Activated gamma-delta T cell (primary cell): Measurements from ENCODE around the gene HAPLN2.
A peak's percentile ranks its signal among the peaks of the same experiment; 100 is the strongest.
"Not testable (repeated sequence)": the region's sequence is repeated elsewhere in the genome, so short reads cannot be mapped to it uniquely, and the experiment has no call there.

Source experiments
- DNase-seq: peaks from one replicate; lab custom pipeline; 2025; lab: John Stamatoyannopoulos, UW
- total RNA-seq, 2 donors: gene quantifications; one replicate each; lab custom pipeline; 2026; lab: John Stamatoyannopoulos, UW

HAPLN2 gene
- total RNA-seq = 0.04 to 0.20 reads per million in 2 donors

DNA sequence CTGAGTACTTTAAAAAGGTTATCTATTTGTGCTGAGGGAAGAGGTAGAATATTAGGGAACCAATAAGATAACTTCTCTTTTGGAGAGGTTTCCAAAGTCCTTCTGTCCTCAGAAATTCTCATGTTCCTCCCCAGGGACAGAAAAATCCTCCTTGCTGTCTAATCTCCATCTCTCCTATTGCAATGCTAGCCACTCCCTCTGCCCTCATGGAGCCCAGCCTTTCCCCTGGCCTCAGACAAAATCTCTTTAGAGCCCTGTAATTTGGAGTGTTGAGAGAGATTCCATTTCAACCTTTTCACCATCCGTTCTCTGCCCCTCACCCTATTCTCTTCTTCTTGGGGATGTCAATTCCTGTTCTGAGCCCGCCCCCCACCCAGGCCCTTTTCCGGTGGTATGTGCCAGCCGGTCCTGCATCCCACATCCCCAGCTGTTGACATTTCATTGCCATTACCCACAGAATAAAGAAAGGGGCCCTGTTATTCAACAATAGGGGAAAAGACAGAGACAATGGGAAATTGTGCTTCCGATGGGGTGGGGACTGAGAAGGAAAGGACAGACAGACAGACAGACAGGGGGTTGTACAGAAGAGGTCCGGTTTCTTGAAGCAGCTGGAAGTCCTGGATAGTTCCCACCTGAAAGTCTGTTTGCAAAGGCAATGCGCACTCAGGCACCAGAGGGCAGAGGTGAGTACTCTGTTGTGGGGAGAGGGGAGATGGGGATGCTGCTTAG is at the start of gene HAPLN2:
TSS of gene HAPLN2 (plus strand) at position 563 of the 729 bp plus-strand sequence. CDS start 4,076 bp downstream, outside the sequence.
- no peak for DNase-seq

DNA sequence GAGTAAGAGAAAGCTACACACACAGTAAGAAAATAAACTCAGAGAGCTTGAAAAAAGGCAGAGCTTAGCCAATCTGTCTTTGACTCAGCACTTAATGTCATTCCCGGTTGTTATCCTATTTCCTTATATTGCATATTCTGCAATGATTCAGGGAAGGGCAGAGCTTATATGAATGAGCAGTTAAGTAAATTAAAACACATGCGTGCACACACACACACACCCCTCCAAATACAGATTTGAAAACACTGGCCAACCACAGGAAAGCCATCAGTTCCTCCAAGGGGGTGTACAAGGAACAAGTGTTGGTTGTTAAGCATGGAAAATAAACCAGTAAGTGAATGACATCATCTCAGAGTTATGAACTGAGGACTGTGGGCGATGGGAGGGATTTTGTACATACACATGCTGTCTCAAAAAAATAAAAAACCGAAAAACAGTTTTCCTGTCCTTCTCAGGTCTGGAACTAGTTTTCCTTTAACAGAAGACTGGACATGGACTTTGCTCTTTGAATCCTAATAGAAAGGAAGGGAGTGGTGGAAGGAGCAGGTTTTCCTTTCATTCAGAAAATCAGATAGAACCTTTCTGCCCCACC is 47.9 kb upstream of the HAPLN2 start:
- no peak for DNase-seq

DNA sequence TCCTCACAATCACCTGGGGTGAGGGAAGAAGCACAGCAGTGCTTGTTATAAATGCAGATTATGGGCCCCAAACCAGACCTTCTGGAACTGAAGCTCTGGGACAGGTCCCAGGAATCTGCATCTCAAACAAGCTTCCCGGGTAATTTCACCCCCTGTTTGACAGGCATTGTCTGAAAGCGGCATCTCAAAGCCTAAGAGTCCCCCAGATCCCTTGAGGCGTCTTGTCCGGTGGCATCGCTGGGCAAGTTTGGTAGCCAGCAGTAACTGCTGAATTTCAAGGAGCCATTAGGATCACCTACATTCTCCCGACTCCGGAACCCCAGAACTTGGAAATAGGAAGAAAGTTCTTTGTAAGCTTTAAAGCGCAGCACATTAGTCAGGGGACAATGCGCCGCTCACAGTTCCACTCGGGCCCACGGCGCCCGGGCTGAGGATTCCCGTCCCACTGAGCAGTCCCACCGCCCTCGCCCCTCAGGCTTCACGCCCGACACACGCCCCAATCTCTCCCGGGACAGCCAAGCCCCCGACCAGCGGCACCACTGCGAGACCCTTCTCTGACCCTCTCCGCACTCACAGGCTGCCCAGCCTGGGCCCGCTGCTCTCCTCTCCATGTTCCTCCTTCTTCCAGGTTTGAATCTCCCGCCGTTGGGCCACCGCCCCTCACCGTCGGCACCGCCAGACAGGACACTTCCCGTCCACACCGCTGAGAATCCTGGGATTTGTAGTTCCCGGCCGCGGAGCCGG is 47.1 kb upstream of the HAPLN2 start, which contains the start of gene IQGAP3:
TSS of gene IQGAP3 (minus strand) at position 647 of the 744 bp plus-strand sequence. CDS start at position 611, 36 bp downstream.
- DNase-seq = peak; percentile 31

DNA sequence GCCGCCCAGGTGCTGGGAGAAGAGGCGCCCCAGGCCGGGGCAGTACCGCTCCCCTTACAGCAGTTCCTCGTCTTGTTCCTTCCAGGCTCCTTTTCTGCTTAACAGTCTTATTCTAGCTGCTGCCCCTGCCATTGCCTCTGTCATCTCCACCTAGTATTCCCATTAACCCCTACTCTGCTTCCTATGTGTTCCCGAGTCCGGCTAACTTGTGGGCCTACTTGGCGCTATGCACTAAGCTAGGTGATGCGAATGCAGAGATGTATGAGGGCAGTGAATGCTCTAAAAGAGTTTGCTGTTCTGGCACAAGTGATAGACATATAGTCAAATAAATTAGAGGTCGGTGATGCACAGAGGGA is 46.6 kb upstream of the HAPLN2 start:
- DNase-seq = no peak

DNA sequence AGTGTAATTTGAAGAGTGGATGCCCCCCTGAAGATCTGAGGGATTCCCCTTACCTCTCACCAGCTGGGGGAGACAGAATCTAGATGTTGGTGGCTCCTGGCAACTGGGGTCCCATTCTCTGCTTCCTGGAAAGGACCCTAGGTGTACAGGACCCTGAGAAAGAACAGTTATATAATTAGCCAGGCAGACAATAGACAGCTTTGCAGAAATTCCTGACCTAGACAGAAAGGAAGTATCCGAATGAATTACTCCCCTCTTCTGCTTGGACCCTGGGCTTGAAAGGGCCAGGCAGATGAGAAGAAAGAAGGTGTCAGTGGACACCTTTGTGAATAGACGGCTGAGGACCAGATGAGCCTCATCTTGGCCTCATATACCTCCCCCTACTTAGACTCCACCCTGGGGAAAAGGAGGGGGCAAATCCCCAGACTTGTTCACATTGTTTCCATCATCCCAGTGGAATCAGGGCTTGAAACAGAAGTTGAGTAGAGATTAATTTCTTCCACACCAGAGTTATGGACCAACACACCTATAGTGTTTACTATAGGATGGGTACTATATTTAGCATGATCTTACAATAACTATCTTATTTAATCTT is 45.1 kb upstream of the HAPLN2 start:
- no peak for DNase-seq

DNA sequence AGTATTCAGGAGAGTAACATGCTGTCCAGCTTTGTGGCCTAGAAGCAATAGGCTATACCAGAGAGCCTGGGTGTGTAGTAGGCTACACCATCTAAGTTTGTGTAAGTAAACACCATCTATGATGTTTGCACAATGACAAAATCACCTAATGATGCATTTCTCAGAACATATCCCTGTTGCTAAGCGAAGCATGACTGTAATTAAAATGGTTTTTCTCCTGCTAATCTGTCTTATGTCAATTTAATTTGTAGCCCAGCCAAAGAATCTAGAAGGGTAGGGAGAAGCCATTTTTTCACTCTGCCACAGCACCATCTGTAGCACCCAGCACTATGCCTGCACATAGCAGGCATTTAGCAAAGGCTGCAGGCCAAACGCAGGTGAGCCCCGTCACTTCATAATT is 41.7 kb upstream of the HAPLN2 start:
- no peak for DNase-seq

DNA sequence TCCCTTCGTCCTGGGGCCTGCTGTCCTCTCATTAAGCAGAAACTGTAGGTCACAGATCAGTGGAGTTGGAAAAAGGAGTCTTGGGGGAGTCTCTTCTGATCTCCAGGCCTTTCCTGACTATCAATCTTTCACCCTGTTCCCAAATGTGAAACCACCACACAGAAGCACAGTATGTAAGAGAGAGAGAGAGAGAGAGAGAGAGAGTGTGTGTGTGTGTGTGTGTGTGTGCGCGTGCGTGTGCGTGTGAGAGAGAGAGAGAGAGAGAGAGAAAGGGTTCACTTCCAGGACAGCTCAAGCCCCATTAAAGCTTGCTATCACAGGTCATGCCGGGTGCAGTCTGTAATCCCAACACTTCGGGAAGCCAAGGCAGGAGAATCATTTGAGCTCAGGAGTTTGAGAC is 41.2 kb upstream of the HAPLN2 start:
- no peak for DNase-seq

DNA sequence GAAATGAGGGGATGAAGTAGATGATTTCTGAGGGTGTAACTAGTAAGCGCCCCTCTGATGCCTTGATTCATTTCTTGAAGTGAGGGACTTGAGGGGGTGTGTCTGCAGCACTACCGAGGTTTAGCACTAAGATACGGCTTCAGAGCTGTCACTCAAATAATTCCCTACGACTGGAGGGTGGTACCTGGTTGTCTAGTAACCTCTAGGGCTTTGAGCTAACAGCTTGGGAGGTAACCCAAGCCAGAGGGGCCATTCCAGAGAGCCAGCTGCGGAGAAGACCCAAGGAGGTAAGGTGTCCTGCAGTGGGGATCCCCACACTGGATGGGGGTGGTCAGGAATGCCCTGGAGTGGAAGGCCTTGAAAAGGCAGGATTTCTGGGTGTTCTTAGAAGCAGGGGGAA is 39.7 kb upstream of the HAPLN2 start, which contains the start of gene TTC24:
TSS of gene TTC24 (plus strand) at position 252 of the 400 bp plus-strand sequence. CDS start 1,642 bp downstream, outside the sequence.
- DNase-seq = no peak

DNA sequence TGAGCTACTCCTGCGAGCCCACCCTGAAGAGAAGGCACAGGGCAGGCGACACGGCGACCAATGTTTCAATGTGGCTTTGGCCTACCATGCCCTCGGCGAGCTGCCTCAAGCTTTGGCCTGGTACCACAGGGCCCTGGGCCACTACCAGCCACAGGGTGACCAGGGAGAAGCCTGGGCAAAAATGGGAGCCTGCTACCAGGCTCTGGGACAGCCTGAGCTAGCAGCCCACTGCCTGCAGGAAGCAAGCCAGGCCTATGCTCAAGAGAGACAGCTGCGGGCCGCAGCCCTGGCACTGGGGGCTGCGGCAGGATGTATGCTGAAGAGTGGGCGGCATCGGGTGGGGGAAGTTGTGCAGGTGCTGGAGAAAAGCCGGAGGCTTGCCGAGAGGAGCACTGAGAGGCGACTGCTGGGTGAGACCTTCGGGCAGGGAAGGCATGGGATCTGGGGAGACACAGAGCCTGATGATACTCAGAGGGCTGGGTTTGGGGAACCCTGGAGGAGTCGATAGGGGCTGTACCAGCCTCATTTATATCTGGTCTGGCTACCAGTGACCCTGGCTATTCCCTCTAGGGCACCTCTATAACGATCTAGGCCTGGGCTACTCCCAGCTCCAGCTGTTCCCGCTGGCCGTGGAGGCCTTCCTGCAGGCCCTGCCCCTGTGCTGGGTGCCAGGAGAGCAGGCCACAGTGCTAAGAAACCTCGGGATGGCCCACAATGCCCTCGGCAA is 37.4 kb upstream of the HAPLN2 start:
- no peak for DNase-seq

DNA sequence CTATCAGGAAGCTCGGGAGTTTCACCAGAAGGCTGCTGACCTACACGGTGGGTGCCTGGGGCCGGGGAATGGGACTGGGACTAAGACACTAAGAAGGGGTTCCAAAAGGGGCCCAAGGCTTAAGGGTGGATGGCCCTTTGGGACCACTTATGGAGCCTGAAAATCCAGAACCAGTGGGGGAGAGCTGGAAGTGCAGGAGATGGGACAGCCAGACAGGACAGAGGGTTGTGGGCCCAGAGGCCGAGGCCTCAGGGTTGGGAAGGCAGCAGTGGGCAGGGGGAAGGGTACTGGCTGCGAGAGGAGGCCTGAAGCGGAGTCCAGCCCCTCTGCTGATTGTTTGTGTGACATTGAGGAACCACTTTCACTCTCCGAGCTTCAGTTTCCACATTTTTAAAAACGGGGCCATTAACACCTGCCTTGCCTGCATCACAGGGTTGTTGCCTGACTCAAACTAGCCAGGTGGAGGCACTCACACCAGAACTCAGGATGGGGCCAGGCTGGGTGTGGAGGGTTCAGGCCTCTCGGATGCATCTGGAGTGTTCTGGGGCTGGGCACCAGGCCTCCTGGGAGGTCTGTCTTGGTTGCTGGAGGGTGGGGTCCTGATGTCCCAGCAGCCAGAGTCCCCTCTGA is 36.7 kb upstream of the HAPLN2 start:
- DNase-seq = no peak

DNA sequence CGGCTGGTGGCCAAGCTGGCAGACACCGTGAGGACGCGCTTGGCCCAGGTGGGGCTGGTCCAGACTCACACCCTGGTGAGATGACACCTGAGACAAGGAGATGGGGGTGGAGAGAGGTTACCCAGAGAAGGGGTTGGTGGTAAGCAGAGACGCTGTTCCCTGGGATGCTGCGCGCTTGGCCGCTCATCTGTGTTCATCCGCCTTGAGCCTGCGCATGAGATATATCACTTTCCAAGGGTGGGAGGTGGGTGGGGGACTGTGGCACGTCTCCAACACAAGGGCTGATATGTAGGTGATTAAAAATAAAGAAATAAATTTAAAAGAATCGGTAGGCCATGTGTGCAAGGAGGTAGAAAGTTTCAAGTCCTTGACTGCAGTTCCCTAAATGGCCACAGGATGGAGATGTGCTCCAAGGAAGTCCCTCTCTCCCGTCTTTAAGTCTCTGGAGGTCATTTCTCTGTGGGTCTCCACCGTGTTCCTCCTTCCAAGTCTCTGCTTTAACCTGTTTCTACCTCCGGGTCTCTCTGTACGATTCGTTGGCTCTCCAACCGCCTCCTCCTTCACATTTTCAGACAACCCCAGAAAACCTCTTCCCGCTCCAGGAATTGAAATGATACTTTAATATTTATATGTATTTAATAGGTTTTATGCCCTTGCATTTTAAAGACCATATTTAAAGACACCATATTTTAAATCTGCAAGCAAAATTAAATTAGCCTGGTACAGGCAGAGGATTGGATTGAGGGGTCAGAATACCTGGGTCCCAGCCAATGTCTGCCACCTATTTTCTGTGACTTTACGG is 35.2 kb upstream of the HAPLN2 start:
- no peak for DNase-seq

DNA sequence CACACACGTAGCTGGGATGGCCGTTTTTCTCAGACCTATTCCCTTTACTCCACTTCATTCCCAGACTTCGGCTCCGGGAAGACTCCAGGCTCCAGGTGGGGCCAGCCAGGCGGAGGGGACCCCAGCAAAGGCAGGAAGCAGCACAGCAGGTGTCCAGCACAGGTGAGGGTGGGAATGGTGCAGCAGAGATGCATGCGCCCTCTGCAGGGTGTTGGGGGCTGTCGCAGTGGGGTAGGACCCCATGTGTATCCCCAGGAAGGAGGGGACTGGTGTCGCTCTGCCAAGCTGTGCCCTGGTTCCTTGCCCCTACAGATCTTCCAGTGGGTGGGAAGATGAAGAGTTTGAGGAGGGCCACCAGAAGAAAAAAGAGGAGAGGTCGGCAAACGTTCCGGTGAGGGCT is 34.4 kb upstream of the HAPLN2 start:
- no peak for DNase-seq

DNA sequence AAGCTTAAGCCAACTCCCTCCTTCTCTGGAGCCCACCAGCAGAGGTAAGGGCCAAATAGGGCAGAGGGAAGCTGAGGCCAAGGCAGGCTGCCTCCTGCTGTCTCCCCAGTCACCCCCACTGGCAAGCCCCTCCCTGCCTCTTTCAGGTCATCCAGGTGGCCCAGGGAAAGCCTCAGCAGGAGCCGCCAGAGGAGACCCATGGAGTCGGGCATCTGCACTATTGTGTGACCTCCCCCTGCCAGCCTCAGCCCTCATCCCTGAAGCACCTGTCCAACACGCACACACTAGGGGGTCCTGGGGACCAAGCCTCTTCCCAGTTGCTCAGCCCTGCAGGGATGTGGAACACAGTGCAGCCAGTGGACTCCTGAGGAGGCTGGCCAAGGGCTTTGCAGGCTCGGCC is 32.9 kb upstream of the HAPLN2 start:
- no peak for DNase-seq

DNA sequence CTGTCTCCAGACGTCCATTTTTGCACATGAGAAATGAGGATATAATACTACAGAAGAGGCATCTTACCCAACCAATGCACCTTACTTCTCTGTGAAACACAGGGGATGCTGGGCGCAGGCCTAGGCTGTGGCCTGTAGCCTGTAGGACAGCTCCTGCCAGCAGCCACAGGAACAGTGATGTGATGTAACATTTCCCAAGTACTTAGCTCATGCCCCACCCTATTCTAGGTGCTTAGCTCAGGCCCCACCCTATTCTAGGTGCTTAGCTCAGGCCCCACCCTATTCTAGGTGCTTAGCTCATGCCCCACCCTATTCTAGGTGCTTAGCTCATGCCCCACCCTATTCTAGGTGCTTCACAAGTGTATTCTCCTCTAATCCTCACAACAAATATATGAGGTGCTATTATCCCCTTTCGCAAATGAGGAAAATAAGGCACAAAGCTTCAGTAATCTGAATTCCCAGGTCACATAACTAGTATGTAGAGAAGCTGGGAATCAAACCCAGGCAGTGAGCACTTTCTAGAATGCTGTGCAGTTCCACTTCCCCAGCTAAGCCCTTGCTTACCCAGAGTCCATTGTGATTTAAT is 32.2 kb upstream of the HAPLN2 start:
- no peak for DNase-seq

DNA sequence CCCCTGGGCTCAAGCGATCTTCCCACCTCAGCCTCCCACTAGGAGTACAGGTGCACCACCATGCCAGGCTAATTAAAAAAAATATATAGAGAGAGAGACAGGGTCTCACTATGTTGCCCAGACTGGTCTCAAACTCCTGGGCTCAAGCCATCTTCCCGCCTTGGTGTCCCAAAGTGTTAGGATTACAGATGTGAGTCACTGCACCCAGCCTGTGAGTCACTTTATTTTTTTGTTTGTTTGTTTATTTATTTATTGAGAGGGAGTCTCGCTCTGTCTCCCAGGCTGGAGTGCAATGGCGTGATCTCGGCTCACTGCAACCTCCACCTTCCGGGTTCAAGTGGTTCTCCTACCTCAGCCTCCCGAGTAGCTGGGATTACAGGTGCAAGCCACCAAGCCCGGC is 31.3 kb upstream of the HAPLN2 start:
- not testable (repeated sequence) for DNase-seq

DNA sequence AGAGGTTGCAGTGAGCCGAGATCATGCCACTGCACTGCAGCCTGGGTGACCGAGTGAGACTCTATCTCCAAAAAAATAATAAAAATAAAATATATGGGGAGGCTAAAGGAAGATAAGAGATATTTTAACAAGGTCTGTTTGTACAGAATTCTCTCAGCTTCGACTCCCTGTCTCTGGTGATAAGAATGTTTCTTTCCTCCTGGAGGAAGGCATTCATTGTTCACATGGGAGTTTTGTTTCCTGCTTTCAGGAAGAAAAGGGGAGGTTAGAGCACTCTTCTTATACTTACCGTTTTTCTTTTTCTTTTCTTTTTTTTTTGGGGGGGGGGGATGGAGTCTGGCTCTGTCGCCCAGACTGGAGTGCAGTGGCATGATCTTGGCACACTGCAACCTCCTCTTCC is 29.7 kb upstream of the HAPLN2 start:
- DNase-seq = no peak

DNA sequence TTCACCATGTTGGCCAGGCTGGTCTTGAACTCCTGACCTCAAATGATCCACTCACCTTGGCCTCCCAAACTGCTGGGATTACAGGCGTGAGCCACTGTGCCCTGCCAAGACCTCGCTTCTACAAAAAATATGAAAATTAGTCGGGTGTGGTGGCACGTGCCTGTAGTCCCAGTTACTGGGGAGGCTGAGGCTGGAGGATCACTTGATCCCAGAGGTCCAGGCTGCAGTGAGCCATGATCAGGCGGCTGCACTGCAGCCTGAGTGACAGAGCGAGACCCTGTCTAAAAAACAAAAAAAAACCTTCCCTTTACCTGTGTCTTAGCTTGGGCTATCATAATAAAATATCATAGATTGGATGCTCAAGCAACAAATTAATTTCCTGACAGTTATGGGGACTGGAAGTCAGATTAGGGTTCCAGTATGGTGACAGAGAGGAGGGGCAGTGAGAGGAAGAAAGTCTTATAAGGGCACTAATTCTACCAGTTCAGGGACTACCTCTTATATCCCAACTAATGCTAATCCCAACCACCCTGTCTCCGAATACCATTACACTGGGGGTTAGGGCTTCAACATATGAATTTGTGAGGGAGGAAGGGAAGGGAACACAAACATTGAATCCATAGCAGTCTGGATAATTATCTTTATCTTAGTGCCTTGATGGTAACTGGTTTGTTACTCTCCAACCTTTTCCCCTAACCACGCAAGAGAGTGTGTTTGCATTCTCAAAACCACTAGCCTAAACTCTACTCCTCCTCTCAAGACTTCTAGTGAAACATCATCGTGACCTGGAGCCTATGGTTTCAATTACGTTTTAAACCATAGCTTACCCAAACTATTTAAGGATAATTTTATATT is 28.7 kb upstream of the HAPLN2 start:
- DNase-seq = no peak

DNA sequence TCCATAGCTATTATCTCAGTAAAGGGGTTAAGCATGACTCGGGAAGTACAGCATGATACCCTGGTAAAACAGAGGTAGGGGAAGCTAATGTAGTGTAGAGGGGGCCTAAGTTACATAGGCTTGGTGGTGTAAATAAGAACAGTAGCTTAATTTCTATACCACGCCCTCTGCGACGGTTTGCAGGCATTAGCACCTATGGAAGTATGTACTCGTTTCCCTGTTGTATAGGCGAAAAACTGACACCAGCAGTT is 28.1 kb upstream of the HAPLN2 start:
- DNase-seq = no peak

DNA sequence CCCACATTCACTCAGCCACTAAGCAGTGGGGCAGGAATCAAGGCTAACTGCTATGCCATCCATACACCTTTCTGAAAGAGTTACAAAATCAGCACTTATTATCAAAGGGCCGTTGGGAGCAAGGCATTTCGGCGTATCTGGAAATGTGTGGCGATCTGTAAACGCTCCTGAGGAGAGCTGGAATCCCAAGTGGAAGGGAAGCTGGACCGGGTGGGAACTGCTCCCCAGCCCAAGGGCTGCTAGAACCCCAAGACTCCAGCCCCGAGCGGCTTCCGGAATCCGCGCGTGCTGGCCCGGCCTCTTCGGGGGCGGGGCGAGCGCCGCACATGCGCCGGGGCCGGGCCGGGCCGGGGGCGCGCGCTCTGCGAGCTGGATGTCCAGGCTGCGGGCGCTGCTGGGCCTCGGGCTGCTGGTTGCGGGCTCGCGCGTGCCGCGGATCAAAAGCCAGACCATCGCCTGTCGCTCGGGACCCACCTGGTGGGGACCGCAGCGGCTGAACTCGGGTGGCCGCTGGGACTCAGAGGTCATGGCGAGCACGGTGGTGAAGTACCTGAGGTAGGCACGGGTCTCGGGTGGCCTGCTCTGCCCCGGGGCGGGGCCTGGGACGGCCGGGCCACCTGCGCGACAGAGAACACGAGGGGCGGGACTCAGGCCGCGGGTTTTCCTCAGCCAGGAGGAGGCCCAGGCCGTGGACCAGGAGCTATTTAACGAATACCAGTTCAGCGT is 27.6 kb upstream of the HAPLN2 start, which contains the start of gene NAXE:
TSS of gene NAXE (plus strand) at position 345 of the 726 bp plus-strand sequence. CDS start at position 374, 29 bp downstream.
- peak; percentile 56 for DNase-seq
